Astrocyte of the spinal cord (primary cell): ENCODE data around the gene VSIG10.

Experiments used
- DNase-seq: peaks from one replicate; pipeline ENCODE4 v3.0.0; 2011; ENCODE audit warnings: low read depth, low spot score
- H3K4me3 ChIP-seq: 2 replicates; pipeline ENCODE4 v1.5.1; 2011; ENCODE audit warnings: low read depth, mild to moderate bottlenecking, low read length, moderate library complexity
- CTCF ChIP-seq: IDR thresholded peaks from 2 replicates; pipeline ENCODE4 v1.5.1; 2012; ENCODE audit warnings: low read depth, mild to moderate bottlenecking, low read length, inconsistent platforms
- in situ Hi-C: cut with HindIII; loops from 2 replicates; pipeline ENCODE4 v1.10.0; 2017; ENCODE audit warnings: low sequenced_read_pairs

Gene VSIG10

GRCh38 chr12:118035190-118036041 is 68.4 kb downstream of the VSIG10 start:
- peak; percentile 31 for TF ChIP-seq CTCF
- in situ Hi-C loops, result no loop called here
- DNase-seq, result peak; percentile 30
- no peak overlapping the region for H3K4me3 ChIP-seq

- peak; percentile 50 for DNase-seq
- in situ Hi-C loops, result no loop called here
- TF ChIP-seq CTCF, result peak; percentile 55
- no peak overlapping the region for H3K4me3 ChIP-seq
These were observed 69.2 kb downstream of the VSIG10 start for GRCh38 chr12:118034429-118035189.

GRCh38 chr12:118033902-118034301 is 69.9 kb downstream of the VSIG10 start:
- H3K4me3 ChIP-seq, result no peak overlapping the region
- DNase-seq, result no peak
- in situ Hi-C loops, result no loop called here
- TF ChIP-seq CTCF, result no peak

- TF ChIP-seq CTCF, result no peak
- in situ Hi-C loops, result no loop called here
- no peak overlapping the region for H3K4me3 ChIP-seq
- DNase-seq, result no peak
These were observed 70.5 kb downstream of the VSIG10 start for GRCh38 chr12:118033323-118033722.

GRCh38 chr12:118032188-118032587 is 71.6 kb downstream of the VSIG10 start:
- in situ Hi-C loops, result no loop called here
- H3K4me3 ChIP-seq, result no peak overlapping the region
- no peak for TF ChIP-seq CTCF
- no peak for DNase-seq

- in situ Hi-C loops, result no loop called here
- no peak for TF ChIP-seq CTCF
- no peak for DNase-seq
- H3K4me3 ChIP-seq, result no peak overlapping the region
These were observed 74.6 kb downstream of the VSIG10 start for GRCh38 chr12:118029166-118029565.
